ENCODE measurements around the gene SAMD15. TPM values are rescaled to one million over a fixed set of nuclear protein-coding genes. Genes with fewer than 3 reads are reported as not detected.

Gene SAMD15
- total RNA-seq, 1 experiment from 2014 or later = 0.86 TPM

- no peak overlapping the region for H3K27ac Mint-ChIP-seq (ENCODE audit: low read depth, unreplicated experiment)
- POLR2A ChIA-PET = no interaction called here
- H3K27me3 Mint-ChIP-seq (ENCODE audit: insufficient read depth, unreplicated experiment) = no peaks in the 10 kb centered on the region
- intact Hi-C loops (cut with micrococcal nuclease) = no loop called here
- DNase-seq (ENCODE audit: unreplicated experiment) = no peak
- peaks cover 6% of the 10 kb centered on the region for H3K4me1 Mint-ChIP-seq (ENCODE audit: insufficient read depth, unreplicated experiment)
- no TSS peak for BruUV-seq (replicated peaks)
- CTCF ChIA-PET = interaction anchor here (0.6 kb wide), 2 partner anchors 31 to 32 kb away, joined by 3 to 4 read pairs; no protein-coding TSS in a partner anchor
- TF ChIP-seq CTCF (IDR thresholded peaks at IDR 0.05; ENCODE audit: unreplicated experiment) = no peak
- no peak overlapping the region for H3K4me3 Mint-ChIP-seq (ENCODE audit: unreplicated experiment)
- H3K36me3 Mint-ChIP-seq (ENCODE audit: insufficient read depth, unreplicated experiment) = peaks cover 15% of the 10 kb centered on the region
- no peaks in the 10 kb centered on the region for H3K9me3 Mint-ChIP-seq (ENCODE audit: unreplicated experiment)
These were observed 29.4 kb upstream of the SAMD15 start for GRCh38 chr14:77347751-77348150.

GRCh38 chr14:77353469-77354141 is 23.6 kb upstream of the SAMD15 start:
- no TSS peak for BruUV-seq (replicated peaks)
- ChIA-PET POLR2A (no interaction called here), CTCF (no interaction called here)

DNA sequence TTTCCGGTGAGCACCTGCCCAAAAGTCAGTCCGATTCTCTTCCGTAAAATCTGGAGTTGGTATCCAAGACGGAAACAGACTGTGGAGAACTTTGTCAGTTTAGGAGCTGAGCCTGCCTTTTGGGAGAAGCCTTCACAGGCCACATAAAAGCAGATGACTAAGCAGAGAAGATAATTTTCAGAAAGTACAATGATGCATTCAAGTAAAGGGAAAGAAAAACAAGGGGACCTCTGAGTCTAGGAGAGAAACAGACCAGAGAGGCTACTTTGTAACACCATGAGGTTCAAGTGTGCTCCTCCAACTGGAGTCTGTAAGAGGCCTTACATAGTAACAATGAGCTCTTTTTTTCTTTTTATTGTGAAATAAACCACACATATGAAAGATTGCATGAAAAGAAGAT is 21.4 kb upstream of the SAMD15 start:
- Mint-ChIP-seq H3K27ac (ENCODE audit: low read depth, unreplicated experiment) (no peak overlapping the region), H3K27me3 (ENCODE audit: insufficient read depth, unreplicated experiment) (no peaks in the 10 kb centered on the region), H3K4me3 (ENCODE audit: unreplicated experiment) (no peak overlapping the region), H3K4me1 (ENCODE audit: insufficient read depth, unreplicated experiment) (no peaks in the 10 kb centered on the region), H3K36me3 (ENCODE audit: insufficient read depth, unreplicated experiment) (peaks cover 11% of the 10 kb centered on the region), H3K9me3 (ENCODE audit: unreplicated experiment) (no peaks in the 10 kb centered on the region)
- CTCF ChIA-PET = interaction anchor here (0.6 to 1.0 kb wide), 3 partner anchors 27 to 372 kb away, joined by 3 to 4 read pairs (median 3); no protein-coding TSS in a partner anchor
- no TSS peak for BruUV-seq (replicated peaks)
- intact Hi-C loops (cut with micrococcal nuclease) = no loop called here
- TF ChIP-seq CTCF (IDR thresholded peaks at IDR 0.05; ENCODE audit: unreplicated experiment) = no peak
- DNase-seq (ENCODE audit: unreplicated experiment) = no peak
- POLR2A ChIA-PET = interaction anchor here (0.6 to 1.5 kb wide), 2 partner anchors 10 to 19 kb away, joined by 3 to 4 read pairs; no protein-coding TSS in a partner anchor

More at GRCh38 chr14:77353469-77354141, 23.6 kb upstream of the SAMD15 start:
- intact Hi-C loops (cut with micrococcal nuclease) = no loop called here
- no peak overlapping the region for H3K27ac Mint-ChIP-seq (ENCODE audit: low read depth, unreplicated experiment)
- no peak overlapping the region for H3K4me3 Mint-ChIP-seq (ENCODE audit: unreplicated experiment)
- H3K9me3 Mint-ChIP-seq (ENCODE audit: unreplicated experiment) = no peaks in the 10 kb centered on the region
- TF ChIP-seq CTCF (IDR thresholded peaks at IDR 0.05; ENCODE audit: unreplicated experiment) = no peak
- peaks cover 6% of the 10 kb centered on the region for H3K36me3 Mint-ChIP-seq (ENCODE audit: insufficient read depth, unreplicated experiment)
- no peaks in the 10 kb centered on the region for H3K4me1 Mint-ChIP-seq (ENCODE audit: insufficient read depth, unreplicated experiment)
- H3K27me3 Mint-ChIP-seq (ENCODE audit: insufficient read depth, unreplicated experiment) = no peaks in the 10 kb centered on the region
- no peak for DNase-seq (ENCODE audit: unreplicated experiment)

GRCh38 chr14:77356899-77357298 is 20.3 kb upstream of the SAMD15 start:
- POLR2A ChIA-PET = no interaction called here

More at GRCh38 chr14:77356899-77357298, 20.3 kb upstream of the SAMD15 start:
- no peak for DNase-seq (ENCODE audit: unreplicated experiment)
- Mint-ChIP-seq H3K27ac (ENCODE audit: low read depth, unreplicated experiment) (no peak overlapping the region), H3K36me3 (ENCODE audit: insufficient read depth, unreplicated experiment) (peaks cover 8% of the 10 kb centered on the region), H3K27me3 (ENCODE audit: insufficient read depth, unreplicated experiment) (no peaks in the 10 kb centered on the region), H3K4me1 (ENCODE audit: insufficient read depth, unreplicated experiment) (no peaks in the 10 kb centered on the region), H3K9me3 (ENCODE audit: unreplicated experiment) (no peaks in the 10 kb centered on the region), H3K4me3 (ENCODE audit: unreplicated experiment) (no peak overlapping the region)
- no TSS peak for BruUV-seq (replicated peaks)
- CTCF ChIA-PET = interaction anchor here (0.7 to 1.0 kb wide), 2 partner anchors 28 to 304 kb away, joined by 3 read pairs; no protein-coding TSS in a partner anchor
- no peak for TF ChIP-seq CTCF (IDR thresholded peaks at IDR 0.05; ENCODE audit: unreplicated experiment)
- intact Hi-C loops (cut with micrococcal nuclease) = no loop called here

All from MCF 10A (cell line).